Measurements from ENCODE around the gene DOCK7. TPM values are rescaled to one million over a fixed set of nuclear protein-coding genes. Genes with fewer than 3 reads are reported as not detected.
A peak's percentile ranks its signal among the peaks of the same experiment; 100 is the strongest.

Gene DOCK7
- total and polyA plus RNA-seq, 2 of the 13 experiments (the other 11 are each of a cell fraction or from before 2014, with no cell fraction given), result 45.7 to 67.2 TPM

DNA sequence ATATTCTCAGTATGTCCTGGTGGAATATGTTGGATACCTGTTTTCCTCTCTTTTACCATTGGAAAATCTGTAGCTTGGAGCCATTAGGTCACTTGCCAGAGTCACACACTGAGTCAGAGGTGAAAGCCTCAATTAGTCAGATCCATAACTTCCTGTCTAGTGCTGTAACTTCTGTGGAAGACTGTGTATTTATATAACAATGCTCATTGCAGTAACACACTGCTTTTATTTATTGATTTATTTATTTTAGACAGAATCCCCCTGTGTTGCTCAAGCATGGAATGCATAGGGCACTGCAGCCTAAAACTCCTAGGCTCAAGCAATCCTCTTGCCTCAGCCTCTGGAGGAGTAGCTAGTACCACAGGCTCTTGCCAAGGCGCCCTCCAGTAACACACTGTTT lies 1.3 kb upstream of the DOCK7 start (continued):
- TF ChIP-seq, protein P1, sequence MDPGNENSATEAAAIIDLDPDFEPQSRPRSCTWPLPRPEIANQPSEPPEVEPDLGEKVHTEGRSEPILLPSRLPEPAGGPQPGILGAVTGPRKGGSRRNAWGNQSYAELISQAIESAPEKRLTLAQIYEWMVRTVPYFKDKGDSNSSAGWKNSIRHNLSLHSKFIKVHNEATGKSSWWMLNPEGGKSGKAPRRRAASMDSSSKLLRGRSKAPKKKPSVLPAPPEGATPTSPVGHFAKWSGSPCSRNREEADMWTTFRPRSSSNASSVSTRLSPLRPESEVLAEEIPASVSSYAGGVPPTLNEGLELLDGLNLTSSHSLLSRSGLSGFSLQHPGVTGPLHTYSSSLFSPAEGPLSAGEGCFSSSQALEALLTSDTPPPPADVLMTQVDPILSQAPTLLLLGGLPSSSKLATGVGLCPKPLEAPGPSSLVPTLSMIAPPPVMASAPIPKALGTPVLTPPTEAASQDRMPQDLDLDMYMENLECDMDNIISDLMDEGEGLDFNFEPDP (CRISPR knock-in tag; conservative IDR thresholded peaks at IDR 0.05), result no peak
- TF ChIP-seq ZNF430 (CRISPR knock-in tag; IDR thresholded peaks at IDR 0.05) (no peak), ZNF614 (CRISPR knock-in tag; IDR thresholded peaks at IDR 0.05; ENCODE audit: borderline replicate concordance) (0 out of 2 replicates have a peak, but pooled peaks have one; percentile 59), ZNF792 (CRISPR knock-in tag; IDR thresholded peaks at IDR 0.05) (0 out of 2 replicates have a peak, but pooled peaks have one; percentile 8), ZNF33A (CRISPR knock-in tag; IDR thresholded peaks at IDR 0.05; ENCODE audit: borderline replicate concordance) (no peak), PRMT3 (CRISPR knock-in tag; IDR thresholded peaks at IDR 0.05; ENCODE audit: borderline replicate concordance, low read depth) (no peak), ZBTB21 (CRISPR knock-in tag; IDR thresholded peaks at IDR 0.05) (0 out of 2 replicates have a peak, but pooled peaks have one; percentile 10), ZFP1 (CRISPR knock-in tag; IDR thresholded peaks at IDR 0.05) (no peak), AHR (CRISPR knock-in tag; IDR thresholded peaks at IDR 0.05) (no peak), KMT2A (CRISPR knock-in tag; IDR thresholded peaks at IDR 0.05) (no peak), BORCS8-MEF2B (CRISPR knock-in tag; IDR thresholded peaks at IDR 0.05) (no peak), ZMYM3 (CRISPR knock-in tag; IDR thresholded peaks at IDR 0.05) (peak; percentile 33; the same call in 1 of the 2 replicates), E2F2 (CRISPR knock-in tag; IDR thresholded peaks at IDR 0.05; ENCODE audit: borderline replicate concordance) (no peak), UBTF (CRISPR knock-in tag; IDR thresholded peaks at IDR 0.05) (no peak)
- TF ChIP-seq, protein P2, sequence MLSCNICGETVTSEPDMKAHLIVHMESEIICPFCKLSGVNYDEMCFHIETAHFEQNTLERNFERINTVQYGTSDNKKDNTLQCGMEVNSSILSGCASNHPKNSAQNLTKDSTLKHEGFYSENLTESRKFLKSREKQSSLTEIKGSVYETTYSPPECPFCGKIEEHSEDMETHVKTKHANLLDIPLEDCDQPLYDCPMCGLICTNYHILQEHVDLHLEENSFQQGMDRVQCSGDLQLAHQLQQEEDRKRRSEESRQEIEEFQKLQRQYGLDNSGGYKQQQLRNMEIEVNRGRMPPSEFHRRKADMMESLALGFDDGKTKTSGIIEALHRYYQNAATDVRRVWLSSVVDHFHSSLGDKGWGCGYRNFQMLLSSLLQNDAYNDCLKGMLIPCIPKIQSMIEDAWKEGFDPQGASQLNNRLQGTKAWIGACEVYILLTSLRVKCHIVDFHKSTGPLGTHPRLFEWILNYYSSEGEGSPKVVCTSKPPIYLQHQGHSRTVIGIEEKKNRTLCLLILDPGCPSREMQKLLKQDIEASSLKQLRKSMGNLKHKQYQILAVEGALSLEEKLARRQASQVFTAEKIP (CRISPR knock-in tag; IDR thresholded peaks at IDR 0.05; ENCODE audit: borderline replicate concordance), result no peak
- TF ChIP-seq, protein P3, sequence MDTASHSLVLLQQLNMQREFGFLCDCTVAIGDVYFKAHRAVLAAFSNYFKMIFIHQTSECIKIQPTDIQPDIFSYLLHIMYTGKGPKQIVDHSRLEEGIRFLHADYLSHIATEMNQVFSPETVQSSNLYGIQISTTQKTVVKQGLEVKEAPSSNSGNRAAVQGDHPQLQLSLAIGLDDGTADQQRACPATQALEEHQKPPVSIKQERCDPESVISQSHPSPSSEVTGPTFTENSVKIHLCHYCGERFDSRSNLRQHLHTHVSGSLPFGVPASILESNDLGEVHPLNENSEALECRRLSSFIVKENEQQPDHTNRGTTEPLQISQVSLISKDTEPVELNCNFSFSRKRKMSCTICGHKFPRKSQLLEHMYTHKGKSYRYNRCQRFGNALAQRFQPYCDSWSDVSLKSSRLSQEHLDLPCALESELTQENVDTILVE (CRISPR knock-in tag; IDR thresholded peaks at IDR 0.05), result no peak
- TF ChIP-seq, protein P4, sequence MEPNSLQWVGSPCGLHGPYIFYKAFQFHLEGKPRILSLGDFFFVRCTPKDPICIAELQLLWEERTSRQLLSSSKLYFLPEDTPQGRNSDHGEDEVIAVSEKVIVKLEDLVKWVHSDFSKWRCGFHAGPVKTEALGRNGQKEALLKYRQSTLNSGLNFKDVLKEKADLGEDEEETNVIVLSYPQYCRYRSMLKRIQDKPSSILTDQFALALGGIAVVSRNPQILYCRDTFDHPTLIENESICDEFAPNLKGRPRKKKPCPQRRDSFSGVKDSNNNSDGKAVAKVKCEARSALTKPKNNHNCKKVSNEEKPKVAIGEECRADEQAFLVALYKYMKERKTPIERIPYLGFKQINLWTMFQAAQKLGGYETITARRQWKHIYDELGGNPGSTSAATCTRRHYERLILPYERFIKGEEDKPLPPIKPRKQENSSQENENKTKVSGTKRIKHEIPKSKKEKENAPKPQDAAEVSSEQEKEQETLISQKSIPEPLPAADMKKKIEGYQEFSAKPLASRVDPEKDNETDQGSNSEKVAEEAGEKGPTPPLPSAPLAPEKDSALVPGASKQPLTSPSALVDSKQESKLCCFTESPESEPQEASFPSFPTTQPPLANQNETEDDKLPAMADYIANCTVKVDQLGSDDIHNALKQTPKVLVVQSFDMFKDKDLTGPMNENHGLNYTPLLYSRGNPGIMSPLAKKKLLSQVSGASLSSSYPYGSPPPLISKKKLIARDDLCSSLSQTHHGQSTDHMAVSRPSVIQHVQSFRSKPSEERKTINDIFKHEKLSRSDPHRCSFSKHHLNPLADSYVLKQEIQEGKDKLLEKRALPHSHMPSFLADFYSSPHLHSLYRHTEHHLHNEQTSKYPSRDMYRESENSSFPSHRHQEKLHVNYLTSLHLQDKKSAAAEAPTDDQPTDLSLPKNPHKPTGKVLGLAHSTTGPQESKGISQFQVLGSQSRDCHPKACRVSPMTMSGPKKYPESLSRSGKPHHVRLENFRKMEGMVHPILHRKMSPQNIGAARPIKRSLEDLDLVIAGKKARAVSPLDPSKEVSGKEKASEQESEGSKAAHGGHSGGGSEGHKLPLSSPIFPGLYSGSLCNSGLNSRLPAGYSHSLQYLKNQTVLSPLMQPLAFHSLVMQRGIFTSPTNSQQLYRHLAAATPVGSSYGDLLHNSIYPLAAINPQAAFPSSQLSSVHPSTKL (CRISPR knock-in tag; IDR thresholded peaks at IDR 0.05), result peak; percentile 62

Measured in HepG2 (cell line).